Stimulated activated CD4-positive, alpha-beta T cell treated with anti-CD3 and anti-CD28 coated beads, Interleukin-1b, Interleukin-23, amount 100 ng/mL, for 1 hour (primary cell): Measurements from ENCODE around the gene TMEM115.
"Not testable (repeated sequence)": the region's sequence is repeated elsewhere in the genome, so short reads cannot be mapped to it uniquely, and the experiment has no call there.

ENCODE experiments used
- DNase-seq, 2 donors: peaks; one replicate each; pipeline ENCODE4 v3.0.0-alpha.2; 2020; ENCODE audit warnings: low read depth in 2 of 2

TMEM115 gene

DNA sequence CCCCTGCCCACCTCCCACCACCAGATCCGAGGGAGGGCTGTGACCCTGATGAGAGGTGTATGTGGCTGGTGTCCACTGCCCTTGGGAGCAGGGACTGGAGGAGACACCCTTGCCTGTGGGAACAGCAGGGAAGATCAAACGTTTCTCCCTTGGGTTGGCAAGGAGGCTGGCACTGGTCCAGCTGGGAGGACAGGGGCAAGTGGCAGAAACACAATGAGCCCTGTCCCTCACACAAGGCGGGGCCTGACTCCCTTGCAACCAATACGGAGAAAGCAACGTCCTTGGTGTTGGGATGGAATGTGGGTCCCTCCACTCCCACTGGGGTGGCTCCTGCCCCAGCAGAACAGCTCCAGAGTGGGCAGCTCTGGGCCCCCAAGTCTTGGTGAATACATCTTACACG, 42.0 kb downstream of the TMEM115 start:
- DNase-seq = no peak

DNA sequence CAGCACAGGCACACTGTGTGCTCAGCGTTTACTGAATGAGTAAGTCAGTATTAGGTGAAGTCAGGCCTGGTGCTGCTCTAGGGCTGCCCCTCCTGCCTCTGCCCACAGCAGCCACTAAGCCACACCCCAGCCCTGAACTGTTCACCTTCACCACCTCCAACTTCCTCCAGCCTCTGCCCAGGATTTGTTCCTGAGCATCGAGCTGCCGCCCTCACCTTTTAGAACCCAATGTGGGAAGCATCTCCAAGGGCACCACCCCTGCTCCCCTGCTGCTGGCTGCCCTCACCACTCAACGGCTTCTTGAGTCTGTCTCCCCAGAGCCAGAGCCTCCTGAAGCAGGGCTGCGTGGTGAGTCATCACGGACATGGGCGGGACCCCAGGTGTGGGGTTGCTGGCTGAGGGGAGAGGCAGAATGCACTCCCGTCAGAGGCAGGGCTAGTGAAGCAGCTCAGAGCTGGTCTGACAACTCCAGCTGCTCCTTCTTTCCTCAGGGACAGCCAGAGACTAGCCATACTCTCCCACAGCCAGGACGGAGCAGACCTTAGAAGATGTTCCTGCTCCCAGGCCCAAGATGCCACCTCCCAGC, 42.6 kb downstream of the TMEM115 start:
- peak in 1 of 2 donors; percentile 37 for DNase-seq

DNA sequence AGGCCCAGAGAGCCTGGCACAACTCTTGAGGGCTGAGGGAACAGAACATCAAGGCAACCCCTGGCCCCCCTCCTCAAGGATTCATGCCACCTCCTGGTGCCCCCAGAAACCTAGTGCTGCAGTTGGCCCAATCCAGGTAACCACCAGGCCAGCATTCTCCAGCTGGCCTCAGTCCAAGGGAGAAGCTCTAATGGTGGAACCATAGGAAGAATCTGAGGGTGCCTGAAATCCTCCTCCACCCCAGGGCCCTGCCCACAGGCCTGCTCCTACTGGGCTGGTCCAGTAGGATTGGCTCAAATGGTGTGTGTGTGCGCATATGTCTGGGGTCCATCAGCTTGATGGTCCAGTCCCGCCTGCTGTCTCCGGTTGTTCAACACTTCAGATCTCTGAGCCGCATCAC, 44.5 kb downstream of the TMEM115 start:
- no peak for DNase-seq

DNA sequence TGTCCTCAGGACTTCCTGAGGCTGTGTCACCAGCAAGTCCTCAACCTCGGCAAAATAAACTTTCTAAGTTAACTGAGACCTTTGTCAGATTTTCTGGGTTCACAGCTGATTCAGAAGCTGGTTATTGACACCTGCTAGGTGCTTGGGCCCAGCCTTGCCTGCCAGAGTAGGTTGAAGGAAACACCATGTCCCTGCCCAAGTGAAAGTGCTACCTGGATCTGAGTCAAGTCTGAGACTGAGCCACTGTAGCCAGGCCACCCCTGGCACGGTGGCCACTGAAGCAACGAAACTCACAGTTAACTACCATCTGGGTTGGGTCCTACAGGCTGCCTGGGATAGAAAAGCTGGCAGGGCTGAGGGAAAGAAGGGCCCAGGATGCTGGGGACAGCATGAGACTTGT, 45.0 kb downstream of the TMEM115 start:
- no peak for DNase-seq

DNA sequence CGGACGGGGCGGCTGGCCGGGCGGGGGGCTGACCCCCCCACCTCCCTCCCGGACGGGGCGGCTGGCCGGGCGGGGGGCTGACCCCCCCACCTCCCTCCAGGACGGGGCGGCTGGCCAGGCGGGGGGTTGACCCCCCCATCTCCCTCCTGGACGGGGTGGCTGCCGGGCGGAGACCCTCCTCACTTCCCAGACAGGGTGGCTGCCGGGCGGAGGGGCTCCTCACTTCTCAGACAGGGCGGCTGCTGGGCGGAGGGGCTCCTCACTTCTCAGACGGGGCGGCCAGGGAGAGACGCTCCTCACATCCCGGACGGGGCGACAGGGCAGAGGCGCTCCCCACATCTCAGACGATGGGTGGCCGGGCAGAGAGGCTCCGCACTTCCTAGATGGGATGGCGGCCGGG, 47.3 kb downstream of the TMEM115 start:
- DNase-seq = not testable (repeated sequence)
